ENCODE data around the gene TNP2. TPM values are rescaled to one million over a fixed set of nuclear protein-coding genes. Genes with fewer than 3 reads are reported as not detected.

TNP2 gene
- total and polyA plus RNA-seq, 9 of the 15 experiments (the other 6 are each of a cell fraction or from before 2014, with no cell fraction given), result not detected

- TF ChIP-seq CEBPZ (IDR thresholded peaks at IDR 0.05; ENCODE audit: borderline replicate concordance, low read depth, low read length), result no peak
- no peak for TF ChIP-seq ZNF507 (tag; conservative IDR thresholded peaks at IDR 0.05)
- TF ChIP-seq ZNF408 (CRISPR knock-in tag; IDR thresholded peaks at IDR 0.05; ENCODE audit: low read depth), result no peak
- TF ChIP-seq HOXB6 (CRISPR knock-in tag; IDR thresholded peaks at IDR 0.05; ENCODE audit: borderline replicate concordance), result no peak
- no peak for TF ChIP-seq NKRF (IDR thresholded peaks at IDR 0.05; ENCODE audit: borderline replicate concordance)
- TF ChIP-seq, protein P1, sequence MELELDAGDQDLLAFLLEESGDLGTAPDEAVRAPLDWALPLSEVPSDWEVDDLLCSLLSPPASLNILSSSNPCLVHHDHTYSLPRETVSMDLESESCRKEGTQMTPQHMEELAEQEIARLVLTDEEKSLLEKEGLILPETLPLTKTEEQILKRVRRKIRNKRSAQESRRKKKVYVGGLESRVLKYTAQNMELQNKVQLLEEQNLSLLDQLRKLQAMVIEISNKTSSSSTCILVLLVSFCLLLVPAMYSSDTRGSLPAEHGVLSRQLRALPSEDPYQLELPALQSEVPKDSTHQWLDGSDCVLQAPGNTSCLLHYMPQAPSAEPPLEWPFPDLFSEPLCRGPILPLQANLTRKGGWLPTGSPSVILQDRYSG (tag; conservative IDR thresholded peaks at IDR 0.05; ENCODE audit: low read depth), result peak; percentile 93
- 0 out of 2 replicates have a peak, but pooled peaks have one; percentile 45 for TF ChIP-seq LCOR (CRISPR knock-in tag; IDR thresholded peaks at IDR 0.05)
- TF ChIP-seq NR2F6 (CRISPR knock-in tag; IDR thresholded peaks at IDR 0.05), result no peak
- peak; percentile 34; the same call in 1 of the 2 replicates for TF ChIP-seq GTF2E2 (tag; IDR thresholded peaks at IDR 0.05)
- TF ChIP-seq, protein P2, sequence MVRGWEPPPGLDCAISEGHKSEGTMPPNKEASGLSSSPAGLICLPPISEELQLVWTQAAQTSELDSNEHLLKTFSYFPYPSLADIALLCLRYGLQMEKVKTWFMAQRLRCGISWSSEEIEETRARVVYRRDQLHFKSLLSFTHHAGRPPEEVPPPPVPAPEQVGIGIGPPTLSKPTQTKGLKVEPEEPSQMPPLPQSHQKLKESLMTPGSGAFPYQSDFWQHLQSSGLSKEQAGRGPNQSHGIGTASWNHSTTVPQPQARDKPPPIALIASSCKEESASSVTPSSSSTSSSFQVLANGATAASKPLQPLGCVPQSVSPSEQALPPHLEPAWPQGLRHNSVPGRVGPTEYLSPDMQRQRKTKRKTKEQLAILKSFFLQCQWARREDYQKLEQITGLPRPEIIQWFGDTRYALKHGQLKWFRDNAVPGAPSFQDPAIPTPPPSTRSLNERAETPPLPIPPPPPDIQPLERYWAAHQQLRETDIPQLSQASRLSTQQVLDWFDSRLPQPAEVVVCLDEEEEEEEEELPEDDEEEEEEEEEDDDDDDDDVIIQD (CRISPR knock-in tag; IDR thresholded peaks at IDR 0.05), result peak; percentile 90; the same call in 1 of the 2 replicates
- TF ChIP-seq ILF3 (IDR thresholded peaks at IDR 0.05; ENCODE audit: borderline replicate concordance), result no peak
- TF ChIP-seq TAF7 (tag; IDR thresholded peaks at IDR 0.05), result peak; percentile 22; the same call in 1 of the 2 replicates
- peak; percentile 99 for TF ChIP-seq SMAD4 (CRISPR knock-in tag; conservative IDR thresholded peaks at IDR 0.05)
- TF ChIP-seq NONO (IDR thresholded peaks at IDR 0.05; ENCODE audit: low read depth in 2 of 2, low read length in 1 of 2), result no peak
- TF ChIP-seq, protein P3, sequence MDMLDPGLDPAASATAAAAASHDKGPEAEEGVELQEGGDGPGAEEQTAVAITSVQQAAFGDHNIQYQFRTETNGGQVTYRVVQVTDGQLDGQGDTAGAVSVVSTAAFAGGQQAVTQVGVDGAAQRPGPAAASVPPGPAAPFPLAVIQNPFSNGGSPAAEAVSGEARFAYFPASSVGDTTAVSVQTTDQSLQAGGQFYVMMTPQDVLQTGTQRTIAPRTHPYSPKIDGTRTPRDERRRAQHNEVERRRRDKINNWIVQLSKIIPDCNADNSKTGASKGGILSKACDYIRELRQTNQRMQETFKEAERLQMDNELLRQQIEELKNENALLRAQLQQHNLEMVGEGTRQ (CRISPR knock-in tag; IDR thresholded peaks at IDR 0.05), result peak; percentile 84
Measured at GRCh38 chr16:11232852-11233726, 36.0 kb downstream of the TNP2 start (continued).

Data from K562 (cell line).